Stimulated activated CD8-positive, alpha-beta memory T cell treated with anti-CD3 and anti-CD28 coated beads, Interleukin-7, amount 100 ng/mL, for 48 hours (primary cell): ENCODE measurements around the gene ZCCHC13.
"Not testable (repeated sequence)": the region's sequence is repeated elsewhere in the genome, so short reads cannot be mapped to it uniquely, and the experiment has no call there.

ENCODE experiments used
- DNase-seq, 2 donors: peaks; one replicate each; pipeline ENCODE4 v3.0.0-alpha.2; 2020; ENCODE audit warnings: low read depth in 1 of 2; ENCODE audit errors: extremely low read depth in 1 of 2

Gene ZCCHC13

GRCh38 chrX:74319321-74319720, 15.3 kb downstream of the ZCCHC13 start:
- not testable (repeated sequence) for DNase-seq

- no peak for DNase-seq
Measured at GRCh38 chrX:74321191-74321590, 17.2 kb downstream of the ZCCHC13 start.

- no peak for DNase-seq
Measured at GRCh38 chrX:74324131-74324530, 20.2 kb downstream of the ZCCHC13 start.

GRCh38 chrX:74325130-74326059, 21.4 kb downstream of the ZCCHC13 start:
- DNase-seq, result no peak

- no peak for DNase-seq
Measured at GRCh38 chrX:74338852-74339251, 34.9 kb downstream of the ZCCHC13 start.

- DNase-seq, result no peak
Measured at GRCh38 chrX:74340051-74340450, 36.1 kb downstream of the ZCCHC13 start.

- DNase-seq, result not testable (repeated sequence)
Measured at GRCh38 chrX:74342211-74342610, 38.2 kb downstream of the ZCCHC13 start.

GRCh38 chrX:74343343-74344279, 39.6 kb downstream of the ZCCHC13 start:
- DNase-seq, result no peak

GRCh38 chrX:74344280-74344622, 40.3 kb downstream of the ZCCHC13 start:
- no peak for DNase-seq

GRCh38 chrX:74346088-74346487, 42.1 kb downstream of the ZCCHC13 start:
- no peak for DNase-seq

- no peak for DNase-seq
Measured at GRCh38 chrX:74349387-74349786, 45.4 kb downstream of the ZCCHC13 start.

- no peak for DNase-seq
Measured at GRCh38 chrX:74351760-74352159, 47.8 kb downstream of the ZCCHC13 start.

- no peak for DNase-seq
Measured at GRCh38 chrX:74353984-74354383, 50.0 kb downstream of the ZCCHC13 start.
